HG03439 (cell line): ENCODE results near the gene AKAP13.
"Not testable (repeated sequence)": the region's sequence is repeated elsewhere in the genome, so short reads cannot be mapped to it uniquely, and the experiment has no call there.

ENCODE experiments used
- ATAC-seq: cut with Tn5 transposase; IDR thresholded peaks from one replicate; pipeline ENCODE4 v1.9.1; 2021; ENCODE audit warnings: mild to moderate bottlenecking, moderate library complexity; ENCODE audit not compliant: unreplicated experiment

AKAP13 gene

DNA sequence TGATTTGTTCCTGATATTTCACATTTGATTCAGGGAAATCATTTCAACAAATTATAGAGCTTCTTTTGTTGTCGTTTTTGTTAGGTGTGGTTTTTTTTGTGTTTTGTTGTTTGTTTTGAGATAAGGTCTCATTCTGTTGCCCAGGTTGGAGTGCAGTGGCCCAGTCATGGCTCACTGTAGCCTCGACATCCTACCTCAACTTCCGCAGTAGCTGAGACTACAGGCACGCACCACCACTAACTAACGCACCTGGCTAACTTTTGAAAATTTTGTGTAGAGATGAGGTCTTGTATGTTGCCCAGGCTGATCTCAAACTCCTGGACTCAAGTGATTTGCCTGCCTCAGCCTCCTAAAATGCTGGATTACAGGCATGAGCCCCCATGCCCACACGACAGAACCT, 177.0 kb downstream of the AKAP13 start:
- no peak for ATAC-seq

DNA sequence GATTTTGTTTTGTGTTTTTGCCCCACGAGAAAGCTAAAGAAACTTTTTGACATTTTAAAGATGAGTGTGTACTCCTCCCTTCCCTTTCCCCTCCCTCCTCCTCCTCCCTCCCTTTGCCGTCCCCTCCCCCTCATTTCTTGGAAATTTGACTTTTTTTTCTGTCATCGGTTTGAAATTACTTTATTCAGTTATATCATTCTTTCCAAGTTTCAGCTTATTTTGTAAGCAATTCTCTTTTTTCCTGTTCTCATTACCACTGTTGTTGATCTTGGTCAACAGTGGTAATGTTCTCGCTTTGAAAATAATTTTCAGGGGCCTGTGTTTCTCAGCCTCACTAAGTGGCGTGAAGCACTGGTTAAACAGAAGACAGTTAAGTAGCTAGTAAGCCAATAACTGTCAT, 178.4 kb downstream of the AKAP13 start:
- no peak for ATAC-seq

DNA sequence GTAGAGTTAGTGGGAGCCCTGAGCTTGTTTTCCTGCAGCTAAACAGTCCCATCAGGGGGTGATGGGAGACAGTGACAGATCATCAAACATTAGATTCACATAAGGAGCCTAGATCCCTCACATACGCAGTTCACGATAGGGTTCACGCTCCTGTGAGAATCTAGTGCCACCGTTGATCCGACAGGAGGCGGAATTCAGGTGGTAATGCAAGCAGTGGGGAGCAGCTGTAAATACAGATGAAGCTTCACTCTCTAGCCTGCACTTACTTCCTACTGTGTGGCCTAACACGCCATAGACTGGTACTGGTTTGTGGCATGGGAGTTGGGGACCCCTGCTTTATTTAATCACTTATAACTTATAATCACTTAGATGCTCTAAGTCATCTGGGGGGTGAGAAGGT, 179.1 kb downstream of the AKAP13 start:
- ATAC-seq = no peak

DNA sequence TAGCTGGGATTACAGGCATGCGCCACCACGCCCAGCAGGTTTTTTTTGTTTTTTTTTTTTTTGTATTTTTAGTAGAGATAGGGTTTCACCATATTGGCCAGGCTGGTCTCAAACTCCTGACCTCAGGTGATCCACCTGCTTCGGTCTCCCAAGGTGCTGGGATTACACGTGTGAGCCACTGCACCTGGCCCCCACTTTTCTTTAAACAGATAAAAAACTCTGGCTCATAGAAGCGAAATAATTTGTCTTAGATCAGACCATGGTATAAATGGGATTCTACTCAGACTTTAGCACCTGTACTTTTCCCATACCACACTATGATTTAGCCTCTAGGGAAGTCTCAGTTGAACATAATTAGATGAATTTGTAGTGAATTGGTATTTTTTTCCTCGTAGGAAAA, 182.4 kb downstream of the AKAP13 start:
- ATAC-seq = no peak

DNA sequence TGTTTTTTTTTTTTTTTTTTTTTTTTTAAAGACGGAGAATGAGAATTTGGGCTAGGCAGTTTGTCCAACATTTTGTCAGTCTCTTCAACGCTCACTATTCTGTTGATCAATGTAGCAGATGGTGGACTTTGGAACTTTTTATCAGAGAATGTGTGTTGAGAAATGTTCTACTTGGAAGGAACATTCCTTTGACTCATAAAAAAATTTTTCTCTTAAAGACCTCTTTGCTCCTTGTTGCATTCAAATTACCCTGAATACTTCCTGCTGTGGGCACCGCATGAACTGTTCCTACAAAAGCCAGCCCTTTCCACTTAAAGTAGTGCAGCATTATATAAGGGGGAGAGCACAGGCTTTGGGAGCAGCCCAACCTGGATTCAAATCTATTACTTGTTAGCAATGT, 182.9 kb downstream of the AKAP13 start:
- no peak for ATAC-seq

DNA sequence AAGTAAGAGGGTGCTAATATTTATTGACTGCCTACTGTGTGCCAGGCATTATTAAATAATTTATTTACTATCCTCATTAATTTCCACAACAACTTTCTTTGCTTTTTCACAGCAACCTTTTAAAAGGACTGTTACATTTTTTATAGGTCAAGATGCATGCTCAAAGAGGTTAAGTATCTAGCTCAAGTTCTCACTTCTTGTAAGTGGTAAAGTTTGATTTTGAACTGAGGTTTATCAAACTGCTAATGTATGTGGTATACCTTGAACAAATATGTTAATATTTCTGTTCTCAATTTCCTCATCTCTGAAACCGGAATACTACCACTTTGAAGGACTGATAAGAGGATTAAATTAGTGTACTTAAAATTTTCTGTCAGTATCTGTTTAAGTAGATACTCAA, 183.3 kb downstream of the AKAP13 start:
- no peak for ATAC-seq

DNA sequence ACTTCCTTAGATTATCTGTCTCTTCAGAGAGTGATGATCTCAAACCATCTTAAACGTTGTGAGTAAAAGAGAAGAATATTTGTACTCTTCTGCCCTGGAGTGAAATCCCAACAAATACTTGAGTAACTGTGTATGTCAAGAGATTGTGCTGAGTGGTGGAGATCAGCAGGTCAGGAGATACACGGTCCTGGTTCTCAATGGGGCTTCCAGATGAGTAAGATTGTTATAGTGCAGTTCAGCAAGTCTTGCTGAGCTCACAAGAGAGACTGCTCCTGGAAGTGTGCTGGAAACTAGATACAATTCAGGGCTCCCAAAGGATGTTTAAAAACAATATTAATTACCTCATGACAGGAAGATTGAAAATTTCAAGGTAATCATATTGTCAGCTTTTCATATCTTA, 184.3 kb downstream of the AKAP13 start:
- ATAC-seq = no peak

DNA sequence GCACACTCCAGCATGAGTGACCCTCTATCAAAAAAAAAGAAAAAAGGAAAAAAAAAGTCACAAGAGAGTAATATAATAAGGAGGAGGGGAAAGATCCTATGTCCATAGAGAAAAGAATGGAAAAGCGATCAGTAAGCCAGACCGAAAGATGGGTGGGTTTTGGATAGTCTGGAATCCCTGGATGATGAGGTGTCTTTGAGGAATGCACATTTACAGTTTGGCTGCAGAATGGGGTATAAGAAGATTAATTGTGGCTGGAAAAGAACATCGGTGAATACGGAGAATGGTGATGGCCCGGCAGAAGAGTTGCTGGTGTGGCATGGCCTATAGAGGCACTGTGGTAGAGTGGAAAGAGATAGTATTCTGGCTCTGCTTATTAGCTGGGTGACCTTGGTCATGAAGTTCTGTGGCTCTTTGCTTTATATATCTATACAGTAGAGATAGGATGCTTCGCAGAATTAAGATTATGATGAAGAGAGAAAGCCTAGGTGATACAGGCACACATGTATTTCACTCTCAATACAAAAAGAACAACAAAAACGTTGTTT, 187.9 kb downstream of the AKAP13 start:
- ATAC-seq = no peak

DNA sequence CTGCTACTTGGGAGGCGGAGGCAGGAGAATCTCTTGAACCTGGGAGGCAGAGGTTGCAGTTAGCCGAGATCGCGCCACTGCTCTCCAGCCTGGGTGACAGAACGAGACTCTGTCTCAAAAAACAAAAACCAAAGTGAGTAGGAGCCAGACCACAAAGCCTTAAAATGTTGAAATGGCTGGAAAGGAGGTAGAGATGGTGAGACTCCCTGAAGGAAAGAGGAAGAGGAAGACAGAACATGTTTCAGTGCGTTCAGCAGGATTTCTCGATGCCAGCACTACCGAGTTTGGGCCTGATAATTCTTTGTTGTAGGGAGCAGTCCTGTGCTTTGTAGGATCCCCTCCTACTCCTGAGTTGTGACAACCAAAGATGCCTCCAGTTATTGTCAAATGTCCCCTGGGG, 189.9 kb downstream of the AKAP13 start:
- no peak for ATAC-seq

DNA sequence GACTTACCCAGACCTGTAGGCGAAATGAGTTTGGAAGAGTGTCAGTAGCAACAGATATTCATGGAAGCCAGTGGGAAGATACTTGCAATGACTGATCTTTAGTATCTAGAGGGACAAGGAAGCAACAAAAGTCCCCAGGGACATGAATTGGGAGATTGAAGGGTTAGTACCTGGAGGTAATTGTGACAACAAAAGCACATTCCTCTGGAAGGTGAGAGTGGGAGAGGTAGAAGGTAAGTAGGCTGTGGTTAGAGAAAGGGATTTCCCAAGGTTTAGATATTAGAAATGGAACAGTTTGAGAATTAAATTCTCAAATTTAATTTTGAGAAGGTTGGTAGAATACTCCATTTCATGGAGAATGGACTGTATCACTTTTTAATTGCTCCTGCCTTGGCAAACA, 191.4 kb downstream of the AKAP13 start:
- no peak for ATAC-seq

DNA sequence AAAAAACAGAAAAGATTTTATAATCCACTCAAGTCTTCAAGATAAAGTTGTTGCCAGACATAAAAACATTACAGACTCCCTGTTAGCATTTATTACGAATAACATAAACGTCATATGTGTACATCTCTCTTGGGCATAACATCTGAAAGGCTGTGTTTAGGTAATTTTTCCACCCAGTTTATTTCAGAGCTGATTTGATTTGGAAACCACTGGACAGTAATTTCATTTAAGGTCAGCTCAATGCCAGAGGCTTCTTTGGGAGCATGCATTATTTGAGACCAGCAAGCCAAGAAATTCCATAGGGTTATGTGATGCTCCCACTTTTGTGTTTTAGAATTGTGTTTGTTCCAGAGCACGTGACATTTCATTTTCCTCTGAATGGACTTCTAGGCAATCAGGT, 196.0 kb downstream of the AKAP13 start:
- no peak for ATAC-seq

DNA sequence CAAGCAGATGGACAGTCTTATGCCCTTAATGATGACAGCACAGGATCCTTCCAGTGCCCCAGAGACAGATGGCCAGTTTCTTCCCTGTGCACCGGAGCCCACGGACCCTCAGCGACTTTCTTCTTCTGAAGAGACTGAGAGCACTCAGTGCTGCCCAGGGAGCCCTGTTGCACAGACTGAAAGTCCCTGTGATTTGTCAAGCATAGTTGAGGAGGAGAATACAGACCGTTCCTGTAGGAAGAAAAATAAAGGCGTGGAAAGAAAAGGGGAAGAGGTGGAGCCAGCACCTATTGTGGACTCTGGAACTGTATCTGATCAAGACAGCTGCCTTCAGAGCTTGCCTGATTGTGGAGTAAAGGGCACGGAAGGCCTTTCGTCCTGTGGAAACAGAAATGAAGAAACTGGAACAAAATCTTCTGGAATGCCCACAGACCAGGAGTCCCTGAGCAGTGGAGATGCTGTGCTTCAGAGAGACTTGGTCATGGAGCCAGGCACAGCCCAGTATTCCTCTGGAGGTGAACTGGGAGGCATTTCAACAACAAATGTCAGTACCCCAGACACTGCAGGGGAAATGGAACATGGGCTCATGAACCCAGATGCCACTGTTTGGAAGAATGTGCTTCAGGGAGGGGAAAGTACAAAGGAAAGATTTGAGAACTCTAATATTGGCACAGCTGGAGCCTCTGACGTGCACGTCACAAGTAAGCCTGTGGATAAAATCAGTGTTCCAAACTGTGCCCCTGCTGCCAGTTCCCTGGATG, 198.7 kb downstream of the AKAP13 start:
- ATAC-seq = no peak

DNA sequence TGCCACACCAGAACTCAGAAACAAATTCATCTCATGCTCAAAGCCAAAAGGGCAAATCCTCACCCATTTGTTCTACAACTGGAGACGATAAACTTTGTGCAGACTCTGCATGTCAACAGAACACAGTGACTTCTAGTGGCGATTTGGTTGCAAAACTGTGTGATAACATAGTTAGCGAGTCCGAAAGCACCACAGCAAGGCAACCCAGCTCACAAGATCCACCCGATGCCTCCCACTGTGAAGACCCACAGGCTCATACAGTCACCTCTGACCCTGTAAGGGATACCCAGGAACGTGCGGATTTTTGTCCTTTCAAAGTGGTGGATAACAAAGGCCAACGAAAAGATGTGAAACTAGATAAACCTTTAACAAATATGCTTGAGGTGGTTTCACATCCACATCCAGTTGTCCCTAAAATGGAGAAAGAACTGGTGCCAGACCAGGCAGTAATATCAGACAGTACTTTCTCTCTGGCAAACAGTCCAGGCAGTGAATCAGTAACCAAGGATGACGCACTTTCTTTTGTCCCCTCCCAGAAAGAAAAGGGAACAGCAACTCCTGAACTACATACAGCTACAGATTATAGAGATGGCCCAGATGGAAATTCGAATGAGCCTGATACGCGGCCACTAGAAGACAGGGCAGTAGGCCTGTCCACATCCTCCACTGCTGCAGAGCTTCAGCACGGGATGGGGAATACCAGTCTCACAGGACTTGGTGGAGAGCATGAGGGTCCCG, 199.7 kb downstream of the AKAP13 start:
- no peak for ATAC-seq

DNA sequence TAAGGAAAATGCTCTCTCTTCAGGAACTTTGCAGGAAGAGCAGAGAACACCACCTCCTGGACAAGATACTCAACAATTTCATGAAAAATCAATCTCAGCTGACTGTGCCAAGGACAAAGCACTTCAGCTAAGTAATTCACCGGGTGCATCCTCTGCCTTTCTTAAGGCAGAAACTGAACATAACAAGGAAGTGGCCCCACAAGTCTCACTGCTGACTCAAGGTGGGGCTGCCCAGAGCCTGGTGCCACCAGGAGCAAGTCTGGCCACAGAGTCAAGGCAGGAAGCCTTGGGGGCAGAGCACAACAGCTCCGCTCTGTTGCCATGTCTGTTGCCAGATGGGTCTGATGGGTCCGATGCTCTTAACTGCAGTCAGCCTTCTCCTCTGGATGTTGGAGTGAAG, 200.5 kb downstream of the AKAP13 start:
- no peak for ATAC-seq

DNA sequence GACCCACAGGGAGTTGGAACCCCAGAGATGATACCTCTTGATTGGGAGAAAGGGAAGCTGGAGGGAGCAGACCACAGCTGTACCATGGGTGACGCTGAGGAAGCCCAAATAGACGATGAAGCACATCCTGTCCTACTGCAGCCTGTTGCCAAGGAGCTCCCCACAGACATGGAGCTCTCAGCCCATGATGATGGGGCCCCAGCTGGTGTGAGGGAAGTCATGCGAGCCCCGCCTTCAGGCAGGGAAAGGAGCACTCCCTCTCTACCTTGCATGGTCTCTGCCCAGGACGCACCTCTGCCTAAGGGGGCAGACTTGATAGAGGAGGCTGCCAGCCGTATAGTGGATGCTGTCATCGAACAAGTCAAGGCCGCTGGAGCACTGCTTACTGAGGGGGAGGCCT, 201.1 kb downstream of the AKAP13 start:
- no peak for ATAC-seq

DNA sequence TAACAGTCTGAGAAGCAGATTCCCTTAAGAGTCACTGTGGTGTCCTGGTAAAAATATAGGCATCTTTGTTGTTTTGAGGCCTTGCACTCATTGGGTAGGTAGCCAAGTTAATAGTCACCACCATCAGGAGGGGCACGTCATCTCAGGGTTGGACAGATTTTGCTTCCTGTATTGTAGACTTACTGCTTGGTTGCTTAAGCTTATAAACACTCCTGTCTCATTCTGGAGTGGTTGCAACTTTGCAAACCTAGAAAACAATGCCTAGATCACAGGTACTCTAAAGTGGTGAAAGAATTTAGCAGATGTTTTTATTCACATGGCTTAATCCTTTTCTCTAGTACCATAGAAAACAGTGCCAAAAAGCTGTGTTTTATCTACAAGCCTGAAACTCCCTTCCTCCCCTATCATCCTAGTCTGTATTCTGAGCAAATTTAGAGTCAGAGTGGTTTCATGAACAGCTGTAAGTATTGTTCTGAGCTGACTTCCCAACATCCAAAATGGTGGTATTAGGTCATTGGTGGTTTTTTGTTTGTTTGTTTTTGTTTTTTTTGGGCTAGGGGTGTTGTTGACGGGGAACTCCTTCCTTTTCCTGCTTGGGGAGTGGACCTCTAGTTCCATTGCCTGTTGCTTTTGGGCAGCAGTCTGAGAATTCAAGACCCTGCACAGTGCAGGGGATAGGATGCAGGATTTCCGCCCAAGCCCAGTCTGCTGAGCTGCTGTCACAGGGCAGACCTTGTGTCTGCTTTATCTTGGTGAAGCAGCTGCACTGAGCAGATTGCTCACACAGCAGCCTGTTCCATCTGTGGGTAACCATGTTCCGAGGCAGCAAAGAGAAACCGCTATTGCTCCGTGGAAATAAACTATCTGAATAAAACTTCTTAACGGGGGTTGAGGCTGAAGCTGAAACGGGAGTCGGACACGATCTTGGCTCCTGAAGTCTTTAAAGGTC, 202.0 kb downstream of the AKAP13 start:
- peak; percentile 38 for ATAC-seq

DNA sequence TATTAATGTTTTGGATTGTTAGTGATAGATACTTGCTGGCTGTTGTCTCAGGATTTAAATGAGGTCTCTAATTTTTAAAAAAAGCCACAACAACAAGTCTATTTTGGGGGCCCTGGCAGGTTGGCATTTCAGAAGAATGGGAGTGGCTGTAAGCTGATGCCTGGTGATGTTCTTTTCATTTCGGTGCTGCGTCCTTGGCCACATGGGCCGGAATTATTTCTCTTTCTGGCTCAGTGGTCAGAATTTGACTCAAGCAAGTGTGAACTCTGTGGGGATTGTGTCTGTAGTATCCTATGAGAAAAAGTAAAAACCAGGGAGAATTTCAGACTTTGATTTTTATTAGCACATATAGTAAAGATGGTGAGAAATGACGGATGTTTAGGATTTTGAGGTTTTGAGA, 203.0 kb downstream of the AKAP13 start:
- ATAC-seq = no peak

DNA sequence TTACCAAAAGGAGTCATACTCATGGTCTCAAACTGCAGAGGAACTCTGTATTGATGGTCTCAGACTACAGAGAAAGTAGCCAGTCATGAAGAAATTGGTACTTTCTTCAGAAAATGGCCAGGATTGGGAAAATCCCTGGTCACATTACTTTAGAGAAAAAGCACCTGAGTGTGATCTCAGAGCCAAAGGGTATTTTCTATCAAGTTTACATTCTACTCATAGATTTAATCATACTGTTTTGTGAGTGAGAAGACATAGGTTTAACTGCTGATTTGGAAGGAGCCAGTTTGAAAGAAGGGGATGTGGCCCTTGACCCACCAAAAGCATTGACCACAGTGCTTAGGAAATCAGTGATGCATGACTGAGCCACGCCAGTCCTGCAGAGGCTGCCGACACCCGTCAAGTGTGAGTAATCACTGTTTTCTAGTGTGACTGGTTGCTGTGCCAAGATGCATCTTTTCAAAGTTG, 203.6 kb downstream of the AKAP13 start:
- ATAC-seq = peak; percentile 57

DNA sequence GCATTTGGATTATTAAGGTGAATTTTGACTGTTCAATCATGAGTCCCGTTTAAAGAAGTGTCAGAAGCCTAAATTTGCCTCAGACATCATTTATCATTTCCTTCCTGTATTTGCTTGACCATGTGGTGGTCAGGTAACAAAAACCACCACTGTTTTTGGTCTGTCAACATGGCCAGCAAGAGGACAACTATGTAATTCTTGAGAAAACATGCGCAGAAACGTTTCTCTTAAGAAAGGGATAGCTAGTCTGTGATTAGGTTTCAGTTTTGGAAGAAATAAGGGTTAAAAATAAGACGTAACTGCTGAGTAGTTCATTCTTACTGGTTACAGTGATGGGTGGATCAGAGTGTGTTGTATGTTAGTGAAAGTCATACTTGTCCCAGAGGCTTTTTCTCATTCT, 204.5 kb downstream of the AKAP13 start:
- peak; percentile 35 for ATAC-seq

DNA sequence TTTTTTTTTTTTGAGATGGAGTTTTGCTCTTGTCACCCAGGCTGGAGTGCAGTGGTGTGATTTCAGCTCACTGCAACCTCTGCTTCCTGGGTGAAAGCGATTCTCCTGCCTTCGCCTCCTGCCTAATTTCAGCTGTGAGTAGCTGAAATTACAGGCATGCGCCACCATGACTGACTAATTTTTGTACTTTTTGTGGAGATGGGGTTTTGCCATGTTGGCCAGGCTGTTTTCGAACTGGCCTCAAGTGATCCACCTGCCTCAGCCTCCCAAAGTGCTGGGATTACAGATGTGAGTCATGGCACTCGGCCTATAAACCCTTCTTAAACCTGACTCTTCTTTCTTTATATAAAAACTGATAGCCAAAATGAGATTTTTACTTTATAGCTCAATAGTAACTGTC, 205.8 kb downstream of the AKAP13 start:
- ATAC-seq = not testable (repeated sequence)
